ENCODE measurements around the gene GSPT1. TPM values are rescaled to one million over a fixed set of nuclear protein-coding genes. Genes with fewer than 3 reads are reported as not detected.
"Not testable (repeated sequence)": the region's sequence is repeated elsewhere in the genome, so short reads cannot be mapped to it uniquely, and the experiment has no call there.

Gene GSPT1
- total RNA-seq, 2 donors from 2014 or later: 50.4 to 81.1 TPM

DNA sequence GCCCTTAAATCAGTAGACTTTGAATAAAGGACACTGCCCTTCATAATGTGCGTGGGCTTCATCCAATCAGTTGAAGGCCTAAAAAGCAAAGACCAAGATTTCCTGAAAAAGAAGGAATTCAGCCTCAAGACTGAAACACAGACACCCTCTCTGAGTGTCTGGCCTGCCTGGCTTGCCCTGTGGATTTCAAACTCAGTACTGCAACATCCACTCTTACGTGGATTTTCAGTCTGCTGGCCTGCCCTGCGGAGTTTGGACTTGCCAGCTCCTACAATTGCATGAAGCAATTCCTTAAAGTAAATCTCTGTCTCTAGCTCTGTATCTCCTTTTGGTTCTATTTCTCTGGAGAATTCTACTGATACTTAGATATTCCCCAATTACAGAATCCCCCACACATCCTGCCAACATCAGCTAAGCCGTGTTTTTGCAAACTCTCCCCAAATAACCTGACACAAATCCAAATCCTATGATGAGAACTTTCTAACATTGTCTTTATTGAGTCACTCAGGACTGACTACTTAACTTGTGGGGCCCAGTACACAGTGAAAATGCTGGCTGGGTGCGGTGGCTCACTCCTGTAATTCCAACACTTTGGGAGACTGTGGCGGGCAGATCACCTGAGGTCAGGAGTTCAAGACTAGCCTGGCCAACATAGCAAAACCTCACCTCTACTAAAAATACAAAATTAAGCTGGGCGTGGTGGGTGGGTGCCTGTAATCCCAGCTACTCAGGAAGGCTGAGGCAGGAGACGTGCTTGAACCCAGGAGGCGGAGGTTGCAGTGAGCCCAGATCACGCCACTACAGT is 42.0 kb upstream of the GSPT1 start:
- no peaks in the 10 kb centered on the region for H3K36me3 ChIP-seq
- no peaks in the 10 kb centered on the region for H3K4me1 ChIP-seq (ENCODE audit: control insufficient read depth in 1 of 2, low read depth in 2 of 2)
- TF ChIP-seq, protein P1, sequence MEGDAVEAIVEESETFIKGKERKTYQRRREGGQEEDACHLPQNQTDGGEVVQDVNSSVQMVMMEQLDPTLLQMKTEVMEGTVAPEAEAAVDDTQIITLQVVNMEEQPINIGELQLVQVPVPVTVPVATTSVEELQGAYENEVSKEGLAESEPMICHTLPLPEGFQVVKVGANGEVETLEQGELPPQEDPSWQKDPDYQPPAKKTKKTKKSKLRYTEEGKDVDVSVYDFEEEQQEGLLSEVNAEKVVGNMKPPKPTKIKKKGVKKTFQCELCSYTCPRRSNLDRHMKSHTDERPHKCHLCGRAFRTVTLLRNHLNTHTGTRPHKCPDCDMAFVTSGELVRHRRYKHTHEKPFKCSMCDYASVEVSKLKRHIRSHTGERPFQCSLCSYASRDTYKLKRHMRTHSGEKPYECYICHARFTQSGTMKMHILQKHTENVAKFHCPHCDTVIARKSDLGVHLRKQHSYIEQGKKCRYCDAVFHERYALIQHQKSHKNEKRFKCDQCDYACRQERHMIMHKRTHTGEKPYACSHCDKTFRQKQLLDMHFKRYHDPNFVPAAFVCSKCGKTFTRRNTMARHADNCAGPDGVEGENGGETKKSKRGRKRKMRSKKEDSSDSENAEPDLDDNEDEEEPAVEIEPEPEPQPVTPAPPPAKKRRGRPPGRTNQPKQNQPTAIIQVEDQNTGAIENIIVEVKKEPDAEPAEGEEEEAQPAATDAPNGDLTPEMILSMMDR (IDR thresholded peaks at IDR 0.05): no peak
- H3K4me3 ChIP-seq: no peak overlapping the region
- no peak for ATAC-seq (ENCODE audit: insufficient number of reproducible peaks, low FRiP score, low read depth)
- no peaks in the 10 kb centered on the region for H3K9me3 ChIP-seq
- no peak overlapping the region for H3K27ac ChIP-seq
- no peaks in the 10 kb centered on the region for H3K27me3 ChIP-seq (replicated peaks; ENCODE audit: insufficient read depth)
- DNase-seq (ENCODE audit: low spot score): no peak

DNA sequence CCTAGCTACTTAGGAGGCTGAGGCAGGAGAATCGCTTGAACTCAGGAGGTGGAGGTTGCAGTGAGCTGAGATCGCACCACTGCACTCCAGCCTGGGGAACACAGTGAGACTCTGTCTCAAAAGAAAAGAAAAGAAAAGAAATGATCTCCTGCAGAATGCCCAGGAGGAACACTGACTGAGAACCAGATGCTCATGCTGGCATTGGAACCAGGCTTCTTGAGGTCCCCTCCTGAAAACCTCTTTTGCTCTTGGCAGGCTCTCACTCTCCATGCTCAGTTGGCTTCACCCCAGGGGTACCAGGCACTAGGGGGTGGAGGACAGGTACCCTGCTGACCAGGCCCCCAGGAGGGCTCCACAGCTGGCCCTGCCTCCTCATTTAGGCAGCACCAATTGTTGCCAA is 40.8 kb upstream of the GSPT1 start:
- Histone ChIP-seq H3K27ac (no peak overlapping the region), H3K36me3 (no peaks in the 10 kb centered on the region), H3K27me3 (replicated peaks; ENCODE audit: insufficient read depth) (no peaks in the 10 kb centered on the region), H3K4me3 (no peak overlapping the region), H3K4me1 (ENCODE audit: control insufficient read depth in 1 of 2, low read depth in 2 of 2) (no peaks in the 10 kb centered on the region), H3K9me3 (no peaks in the 10 kb centered on the region)
- TF ChIP-seq, protein P1 (IDR thresholded peaks at IDR 0.05): no peak
- DNase-seq (ENCODE audit: low spot score): no peak
- ATAC-seq (ENCODE audit: insufficient number of reproducible peaks, low FRiP score, low read depth): no peak

DNA sequence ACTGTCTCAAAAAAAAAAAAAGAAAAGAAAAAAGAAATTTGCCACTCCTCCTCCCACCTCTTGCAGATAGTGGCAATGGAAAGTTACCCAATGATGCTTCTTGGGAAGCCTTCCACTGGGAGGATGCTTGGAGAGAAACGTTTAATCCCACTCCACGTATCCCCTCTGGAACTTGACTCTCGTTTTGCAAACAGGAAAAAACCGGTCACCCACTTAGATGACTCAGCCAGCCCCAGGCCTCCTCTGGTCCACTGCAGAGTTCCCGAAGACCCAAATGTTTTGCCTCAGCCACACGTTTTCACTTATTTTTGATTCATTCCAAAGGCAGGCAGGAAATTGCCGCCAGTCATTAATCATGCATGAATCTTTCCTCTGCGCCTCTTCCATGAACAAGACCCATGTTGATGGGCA is 40.0 kb upstream of the GSPT1 start:
- DNase-seq (ENCODE audit: low spot score): no peak
- TF ChIP-seq, protein P1 (IDR thresholded peaks at IDR 0.05): no peak
- no peaks in the 10 kb centered on the region for H3K36me3 ChIP-seq
- no peaks in the 10 kb centered on the region for H3K4me1 ChIP-seq (ENCODE audit: control insufficient read depth in 1 of 2, low read depth in 2 of 2)
- H3K27ac ChIP-seq: no peak overlapping the region
- H3K9me3 ChIP-seq: no peaks in the 10 kb centered on the region
- no peak overlapping the region for H3K4me3 ChIP-seq
- H3K27me3 ChIP-seq (replicated peaks; ENCODE audit: insufficient read depth): no peaks in the 10 kb centered on the region
- ATAC-seq (ENCODE audit: insufficient number of reproducible peaks, low FRiP score, low read depth): no peak

DNA sequence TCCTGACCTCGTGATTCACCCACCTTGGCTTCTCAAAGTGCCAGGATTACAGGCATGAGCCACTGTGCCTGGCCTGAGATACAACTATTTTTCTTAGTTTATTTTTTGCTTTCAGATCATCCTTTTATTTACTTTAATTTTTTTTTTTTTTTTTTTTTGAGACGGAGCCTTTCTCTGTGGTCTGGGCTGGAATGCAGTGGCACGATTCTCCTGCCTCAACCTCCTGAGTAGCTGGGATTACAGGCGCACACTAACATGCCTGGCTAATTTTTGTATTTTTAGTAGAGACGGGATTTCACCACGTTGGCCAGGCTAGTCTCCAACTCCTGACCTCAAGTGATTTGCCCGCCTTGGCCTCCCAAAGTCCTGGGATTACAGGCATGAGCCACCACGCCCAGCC is 37.8 kb upstream of the GSPT1 start:
- ATAC-seq (ENCODE audit: insufficient number of reproducible peaks, low FRiP score, low read depth); DNase-seq (ENCODE audit: low spot score); H3K27ac ChIP-seq; H3K4me1 ChIP-seq (ENCODE audit: control insufficient read depth in 1 of 2, low read depth in 2 of 2); H3K9me3 ChIP-seq; H3K27me3 ChIP-seq (replicated peaks; ENCODE audit: insufficient read depth); H3K4me3 ChIP-seq; H3K36me3 ChIP-seq: not testable (repeated sequence)

DNA sequence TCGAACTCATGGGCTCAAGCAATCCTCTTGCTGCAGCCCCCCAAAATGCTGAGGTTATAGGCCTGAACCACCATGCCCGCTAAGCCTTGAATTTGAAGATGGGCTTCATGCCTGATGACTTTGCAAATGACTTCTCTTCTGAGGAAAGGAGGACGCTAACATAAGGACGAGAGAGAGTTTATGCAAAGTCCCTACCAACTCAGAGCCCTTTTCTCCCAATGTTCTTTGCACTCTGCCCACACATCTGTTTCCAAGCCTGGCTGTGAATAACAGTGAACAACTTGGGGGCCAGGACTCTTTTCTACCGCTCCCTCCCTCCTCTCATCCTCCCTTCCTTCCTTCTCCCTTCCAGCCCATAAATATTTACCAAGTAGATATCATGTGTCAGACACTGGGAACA is 34.6 kb upstream of the GSPT1 start:
- H3K4me3 ChIP-seq: no peak overlapping the region
- TF ChIP-seq, protein P1 (IDR thresholded peaks at IDR 0.05): no peak
- H3K36me3 ChIP-seq: no peaks in the 10 kb centered on the region
- DNase-seq (ENCODE audit: low spot score) (no peak), ATAC-seq (ENCODE audit: insufficient number of reproducible peaks, low FRiP score, low read depth) (no peak)
- H3K9me3 ChIP-seq: no peaks in the 10 kb centered on the region
- H3K27me3 ChIP-seq (replicated peaks; ENCODE audit: insufficient read depth): no peaks in the 10 kb centered on the region
- no peaks in the 10 kb centered on the region for H3K4me1 ChIP-seq (ENCODE audit: control insufficient read depth in 1 of 2, low read depth in 2 of 2)
- H3K27ac ChIP-seq: no peak overlapping the region

DNA sequence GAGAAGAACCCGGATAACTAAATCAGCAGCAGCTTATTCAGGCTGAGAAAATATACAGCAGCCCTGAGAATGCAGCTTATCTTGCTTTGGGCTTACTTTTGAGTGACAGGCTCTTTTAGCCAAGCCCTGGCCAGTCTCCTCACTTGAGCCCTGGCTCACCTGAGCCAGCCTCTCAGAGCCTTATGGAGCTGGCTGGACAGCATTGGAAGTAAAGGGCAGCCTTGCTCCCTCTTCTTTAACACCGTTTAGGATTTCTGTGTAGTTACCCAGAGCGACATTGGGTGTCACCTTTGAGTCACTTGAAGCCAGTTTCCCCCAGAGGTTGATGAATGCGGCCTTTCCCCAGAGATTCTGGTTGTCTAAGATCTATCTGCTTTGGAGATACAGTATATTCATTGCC is 33.8 kb upstream of the GSPT1 start:
- DNase-seq (ENCODE audit: low spot score): no peak
- no peak for ATAC-seq (ENCODE audit: insufficient number of reproducible peaks, low FRiP score, low read depth)

More for the DNA sequence above, 33.8 kb upstream of the GSPT1 start:
- Histone ChIP-seq H3K4me1 (ENCODE audit: control insufficient read depth in 1 of 2, low read depth in 2 of 2) (no peaks in the 10 kb centered on the region), H3K9me3 (no peaks in the 10 kb centered on the region), H3K27ac (no peak overlapping the region), H3K27me3 (replicated peaks; ENCODE audit: insufficient read depth) (no peaks in the 10 kb centered on the region), H3K36me3 (no peaks in the 10 kb centered on the region), H3K4me3 (no peak overlapping the region)
- TF ChIP-seq, protein P1 (IDR thresholded peaks at IDR 0.05): peak; percentile 34
